ENCODE measurements around the gene CD300E. TPM values are rescaled to one million over a fixed set of nuclear protein-coding genes. Genes with fewer than 3 reads are reported as not detected.
"Not testable (repeated sequence)": the region's sequence is repeated elsewhere in the genome, so short reads cannot be mapped to it uniquely, and the experiment has no call there.

Gene CD300E
- total RNA-seq, 1 experiment from 2014 or later = not detected

- Histone ChIP-seq H4K20me1 (ENCODE audit: low read length) (no peaks in the 10 kb centered on the region), H3K27ac (ENCODE audit: low read length) (no peak overlapping the region), H3K4me3 (ENCODE audit: low read length) (no peak overlapping the region), H3K4me1 (ENCODE audit: insufficient read depth, low read length) (no peaks in the 10 kb centered on the region), H3K27me3 (ENCODE audit: low read length) (peaks cover 95% of the 10 kb centered on the region), H3F3A (ENCODE audit: low read length, unreplicated experiment) (no peaks in the 10 kb centered on the region), H3K9me3 (ENCODE audit: low read length) (no peaks in the 10 kb centered on the region), H3K9ac (ENCODE audit: low read length) (no peak overlapping the region), H3K36me3 (ENCODE audit: low read depth, low read length) (no peaks in the 10 kb centered on the region), H3K9me2 (replicated peaks; ENCODE audit: low read length) (no peaks in the 10 kb centered on the region), H3K79me2 (ENCODE audit: low read length) (no peaks in the 10 kb centered on the region), H2AFZ (ENCODE audit: low read length) (no peak overlapping the region), H3K4me2 (ENCODE audit: low read length) (no peak overlapping the region)
- no peak for ATAC-seq
- intact Hi-C loops (cut with micrococcal nuclease) = no loop called here
- ChIA-PET CTCF (no interaction called here), POLR2A (ENCODE audit: unreplicated experiment) (no interaction called here)
- TF ChIP-seq EZH2 (IDR thresholded peaks at IDR 0.05; ENCODE audit: low read length, unreplicated experiment) = no peak
- TF ChIP-seq EZH2phosphoT487 (IDR thresholded peaks at IDR 0.05; ENCODE audit: borderline replicate concordance, low read length) = no peak
- no peak for TF ChIP-seq CTCF (conservative IDR thresholded peaks at IDR 0.05; ENCODE audit: low read depth, low read length)
- no peak for DNase-seq
- BruUV-seq (replicated peaks) = no TSS peak
Measured at GRCh38 chr17:74639704-74640151, 16.2 kb upstream of the CD300E start.

GRCh38 chr17:74637926-74638325, 14.4 kb upstream of the CD300E start:
- H3K4me1 ChIP-seq (ENCODE audit: insufficient read depth, low read length) = no peaks in the 10 kb centered on the region
- ChIA-PET POLR2A (ENCODE audit: unreplicated experiment) (no interaction called here), CTCF (no interaction called here)
- H3K9me2 ChIP-seq (replicated peaks; ENCODE audit: low read length) = no peaks in the 10 kb centered on the region
- no peak overlapping the region for H3K27ac ChIP-seq (ENCODE audit: low read length)
- no peak for TF ChIP-seq EZH2 (IDR thresholded peaks at IDR 0.05; ENCODE audit: low read length, unreplicated experiment)
- no peak for TF ChIP-seq CTCF (conservative IDR thresholded peaks at IDR 0.05; ENCODE audit: low read depth, low read length)
- no peak for TF ChIP-seq EZH2phosphoT487 (IDR thresholded peaks at IDR 0.05; ENCODE audit: borderline replicate concordance, low read length)
- ATAC-seq = no peak
- intact Hi-C loops (cut with micrococcal nuclease) = no loop called here
- H3K27me3 ChIP-seq (ENCODE audit: low read length) = peaks cover 92% of the 10 kb centered on the region
- H3F3A ChIP-seq (ENCODE audit: low read length, unreplicated experiment) = no peaks in the 10 kb centered on the region
- no peaks in the 10 kb centered on the region for H3K36me3 ChIP-seq (ENCODE audit: low read depth, low read length)
- H3K79me2 ChIP-seq (ENCODE audit: low read length) = no peaks in the 10 kb centered on the region
- H4K20me1 ChIP-seq (ENCODE audit: low read length) = no peaks in the 10 kb centered on the region
- H3K4me3 ChIP-seq (ENCODE audit: low read length) = no peak overlapping the region
- H3K9ac ChIP-seq (ENCODE audit: low read length) = no peak overlapping the region
- no TSS peak for BruUV-seq (replicated peaks)
- no peak for DNase-seq
- no peak overlapping the region for H2AFZ ChIP-seq (ENCODE audit: low read length)
- H3K4me2 ChIP-seq (ENCODE audit: low read length) = no peak overlapping the region
- H3K9me3 ChIP-seq (ENCODE audit: low read length) = no peaks in the 10 kb centered on the region

- H4K20me1 ChIP-seq (ENCODE audit: low read length) = no peaks in the 10 kb centered on the region
- BruUV-seq (replicated peaks) = no TSS peak
- H2AFZ ChIP-seq (ENCODE audit: low read length) = no peak overlapping the region
- intact Hi-C loops (cut with micrococcal nuclease) = no loop called here
- ATAC-seq (no peak), DNase-seq (no peak)
- no peaks in the 10 kb centered on the region for H3K9me2 ChIP-seq (replicated peaks; ENCODE audit: low read length)
- no peaks in the 10 kb centered on the region for H3F3A ChIP-seq (ENCODE audit: low read length, unreplicated experiment)
- H3K9ac ChIP-seq (ENCODE audit: low read length) = no peak overlapping the region
- POLR2A ChIA-PET (ENCODE audit: unreplicated experiment) = no interaction called here
- H3K4me3 ChIP-seq (ENCODE audit: low read length) = no peak overlapping the region
- peaks cover 89% of the 10 kb centered on the region for H3K27me3 ChIP-seq (ENCODE audit: low read length)
- no peaks in the 10 kb centered on the region for H3K4me1 ChIP-seq (ENCODE audit: insufficient read depth, low read length)
- no peak overlapping the region for H3K27ac ChIP-seq (ENCODE audit: low read length)
- no peaks in the 10 kb centered on the region for H3K9me3 ChIP-seq (ENCODE audit: low read length)
- TF ChIP-seq EZH2phosphoT487 (IDR thresholded peaks at IDR 0.05; ENCODE audit: borderline replicate concordance, low read length) = no peak
- no peak for TF ChIP-seq EZH2 (IDR thresholded peaks at IDR 0.05; ENCODE audit: low read length, unreplicated experiment)
- no peak for TF ChIP-seq CTCF (conservative IDR thresholded peaks at IDR 0.05; ENCODE audit: low read depth, low read length)
- H3K36me3 ChIP-seq (ENCODE audit: low read depth, low read length) = no peaks in the 10 kb centered on the region
- H3K4me2 ChIP-seq (ENCODE audit: low read length) = no peak overlapping the region
- no peaks in the 10 kb centered on the region for H3K79me2 ChIP-seq (ENCODE audit: low read length)
- CTCF ChIA-PET = no interaction called here
Measured at GRCh38 chr17:74637265-74637664, 13.7 kb upstream of the CD300E start.

- H3K27ac ChIP-seq (ENCODE audit: low read length); H3K9ac ChIP-seq (ENCODE audit: low read length); H3K79me2 ChIP-seq (ENCODE audit: low read length); H3K4me1 ChIP-seq (ENCODE audit: insufficient read depth, low read length); ATAC-seq; H3K4me3 ChIP-seq (ENCODE audit: low read length); intact Hi-C loops (cut with micrococcal nuclease); H3K36me3 ChIP-seq (ENCODE audit: low read depth, low read length); DNase-seq; POLR2A ChIA-PET (ENCODE audit: unreplicated experiment); H3K9me3 ChIP-seq (ENCODE audit: low read length); H3K9me2 ChIP-seq (replicated peaks; ENCODE audit: low read length); H4K20me1 ChIP-seq (ENCODE audit: low read length); BruUV-seq (replicated peaks); H3F3A ChIP-seq (ENCODE audit: low read length, unreplicated experiment); CTCF ChIA-PET; H3K4me2 ChIP-seq (ENCODE audit: low read length); H2AFZ ChIP-seq (ENCODE audit: low read length): not testable (repeated sequence)
- peaks cover 89% of the 10 kb centered on the region for H3K27me3 ChIP-seq (ENCODE audit: low read length)
Measured at GRCh38 chr17:74636541-74637085, 13.1 kb upstream of the CD300E start.

All from PC-3 (cell line).